Prostate gland (tissue), 2 donors: Measurements from ENCODE around the gene PFKFB3. TPM values are rescaled to one million over a fixed set of nuclear protein-coding genes. Genes with fewer than 3 reads are reported as not detected.

Experiments
- DNase-seq: peaks from one replicate; pipeline ENCODE4 v3.0.0-alpha.2; 2019; ENCODE audit warnings: low spot score
- H3K27ac ChIP-seq, 2 donors: fragments of 200-600 bp; sonication (generic); 2 replicates each; pipeline ENCODE4 v1.5.1; 2017 to 2019
- H3K27me3 ChIP-seq: fragments of 200-600 bp; sonication (generic); replicated peaks from 2 replicates; pipeline ENCODE4 v1.5.1; 2019; ENCODE audit not compliant: insufficient read depth
- H3K36me3 ChIP-seq, 2 donors: fragments of 200-600 bp; sonication (generic); 1 replicate in 1 of 2; 2 replicates in 1 of 2; pipeline versions ENCODE4 v1.5.1 to v1.8.1; 2017 to 2019
- H3K4me1 ChIP-seq: fragments of 200-600 bp; sonication (generic); replicated peaks from 2 replicates; pipeline ENCODE4 v1.5.1; 2019
- H3K4me3 ChIP-seq, 2 donors: fragments of 200-600 bp; sonication (generic); 2 replicates each; pipeline ENCODE4 v1.5.1; 2017 to 2019
- H3K9me3 ChIP-seq: fragments of 200-600 bp; sonication (generic); 2 replicates; pipeline ENCODE4 v1.5.1; 2017
- CTCF ChIP-seq, 4 experiments: fragments of 200-600 bp in 2 of 4; fragments of 450-650 bp in 2 of 4; sonication (generic) in 2 of 4; IDR thresholded peaks; 1 replicate in 3 of 4; 2 replicates in 1 of 4; pipeline ENCODE4 v1.5.1; 2016 to 2019; ENCODE audit warnings: antibody characterized with exemption in 4 of 4, mild to moderate bottlenecking in 2 of 4, moderate library complexity in 2 of 4
- POLR2A ChIP-seq: fragments of 450-650 bp; IDR thresholded peaks from one replicate; pipeline ENCODE4 v1.6.1; 2016; ENCODE audit warnings: antibody characterized with exemption, mild to moderate bottlenecking
- POLR2AphosphoS5 ChIP-seq: sonication (generic); formaldehyde crosslinking; IDR thresholded peaks from one replicate; pipeline ENCODE4 v1.6.1; 2017; ENCODE audit warnings: antibody characterized with exemption
- WGBS: methylation state at CpG from one replicate; pipeline ENCODE4 v1.1.5; 2018; 5-methylcytosine and 5-hydroxymethylcytosine counted together
- intact Hi-C: fragments of 100-400 bp; cut with DNase I; formaldehyde crosslinking; loops from one replicate; pipeline ENCODE4 v1.14.2; 2022
- total RNA-seq, 2 donors: library from RNA; depleted of rRNA; stranded (reverse); fragments of >200 nt; gene quantifications; one replicate each; pipeline ENCODE4 v1.1.0, GENCODE V29; 2016

Gene PFKFB3
- total RNA-seq, 2 donors from 2014 or later = 24.3 to 52.7 TPM

DNA sequence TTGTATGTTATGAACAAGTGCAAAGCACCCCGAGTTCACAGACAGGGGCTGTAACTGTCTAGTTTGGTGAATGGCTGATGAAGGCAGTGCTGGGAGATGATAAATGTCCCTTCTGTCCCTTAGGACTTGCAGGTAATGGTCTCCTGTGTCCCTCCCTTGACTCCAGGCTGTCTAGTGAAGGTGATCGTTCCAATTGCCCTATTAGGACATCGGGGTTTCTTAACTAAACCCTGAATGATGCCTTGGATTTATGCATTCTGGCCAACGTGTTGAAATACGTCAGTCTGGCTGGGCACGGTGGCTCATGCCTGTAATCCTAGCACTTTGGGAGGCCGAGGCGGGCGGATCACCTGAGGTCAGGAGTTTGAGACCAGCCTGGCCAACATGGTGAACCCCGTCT lies 69.4 kb downstream of the PFKFB3 start:
- intact Hi-C loops = no loop called here
- H3K27me3 ChIP-seq = no peaks in the 10 kb centered on the region
- WGBS = 94% methylated on average over 10 of the region's 10 CpGs
- no peak overlapping the region for H3K4me3 ChIP-seq
- H3K36me3 ChIP-seq = no peaks in the 10 kb centered on the region
- no peaks in the 10 kb centered on the region for H3K9me3 ChIP-seq
- no peaks in the 10 kb centered on the region for H3K4me1 ChIP-seq
- DNase-seq = no peak
- TF ChIP-seq POLR2AphosphoS5 (no peak), CTCF (IDR thresholded peaks at IDR 0.05) (no peak), POLR2A (no peak)
- no peak overlapping the region for H3K27ac ChIP-seq

GRCh38 chr10:6273351-6273750 lies 70.6 kb downstream of the PFKFB3 start:
- intact Hi-C loops = no loop called here
- no peaks in the 10 kb centered on the region for H3K4me1 ChIP-seq
- H3K9me3 ChIP-seq = no peaks in the 10 kb centered on the region
- TF ChIP-seq POLR2AphosphoS5 (no peak), CTCF (IDR thresholded peaks at IDR 0.05) (no peak), POLR2A (no peak)
- H3K36me3 ChIP-seq = no peaks in the 10 kb centered on the region
- no peak for DNase-seq
- WGBS = 86% methylated on average over 11 of the region's 11 CpGs
- no peak overlapping the region for H3K4me3 ChIP-seq
- H3K27me3 ChIP-seq = no peaks in the 10 kb centered on the region
- H3K27ac ChIP-seq = peak overlapping the region in 1 of 2 donors; percentile 0

DNA sequence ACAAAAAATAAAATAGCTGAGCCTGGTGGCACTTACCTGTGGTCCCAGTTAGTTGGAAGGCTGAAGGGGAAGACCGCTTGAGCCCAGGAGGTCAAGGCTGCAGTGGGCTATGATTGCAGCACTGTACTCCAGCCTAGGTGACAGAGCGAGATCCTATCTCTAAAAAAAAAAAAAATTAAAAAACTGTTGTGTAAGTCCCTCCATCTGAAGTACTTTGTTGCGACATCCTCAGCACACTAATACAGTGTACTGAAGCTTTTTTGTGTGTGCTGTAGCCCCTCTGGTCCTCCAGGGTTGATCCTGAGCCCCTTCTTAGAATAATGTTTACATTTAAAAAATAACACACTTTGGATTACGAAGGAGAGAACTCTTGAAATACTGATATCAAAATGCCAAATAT lies 71.3 kb downstream of the PFKFB3 start:
- no peak overlapping the region for H3K4me3 ChIP-seq
- H3K27ac ChIP-seq = peak overlapping the region in 1 of 2 donors; percentile 0
- no peak for DNase-seq
- no peaks in the 10 kb centered on the region for H3K36me3 ChIP-seq
- H3K9me3 ChIP-seq = no peaks in the 10 kb centered on the region
- H3K27me3 ChIP-seq = no peaks in the 10 kb centered on the region
- no peaks in the 10 kb centered on the region for H3K4me1 ChIP-seq
- intact Hi-C loops = no loop called here
- TF ChIP-seq POLR2AphosphoS5 = no peak
- no peak for TF ChIP-seq POLR2A
- TF ChIP-seq CTCF (IDR thresholded peaks at IDR 0.05) = no peak
- WGBS = 85% methylated on average over 4 of the region's 4 CpGs

GRCh38 chr10:6274484-6274883 lies 71.8 kb downstream of the PFKFB3 start:
- Histone ChIP-seq H3K27me3 (no peaks in the 10 kb centered on the region), H3K4me1 (no peaks in the 10 kb centered on the region), H3K27ac (no peak overlapping the region), H3K9me3 (no peaks in the 10 kb centered on the region), H3K4me3 (no peak overlapping the region), H3K36me3 (no peaks in the 10 kb centered on the region)
- TF ChIP-seq CTCF (IDR thresholded peaks at IDR 0.05) (no peak), POLR2AphosphoS5 (no peak), POLR2A (no peak)
- DNase-seq = no peak
- 95% methylated on average over 7 of the region's 7 CpGs for WGBS
- intact Hi-C loops = no loop called here
